A549 (cell line): Measurements from ENCODE around the gene RRBP1. TPM values are rescaled to one million over a fixed set of nuclear protein-coding genes. Genes with fewer than 3 reads are reported as not detected.

ENCODE experiments used
- ATAC-seq, 2 experiments: fragments of 200-7000 bp in 1 of 2; fragments of >200 bp in 1 of 2; cut with Nextera tagmentation in 1 of 2; cut with Tn5 transposase in 1 of 2; 3 replicates each; pipeline versions ENCODE4 v1.8.0 to v1.9.1; 2018 to 2020; ENCODE audit warnings: mild to moderate bottlenecking in 1 of 2, moderate library complexity in 1 of 2
- CTCF ChIA-PET: fragments of 300-600 bp; sonication (Branson Sonifier 250); formaldehyde crosslinking; extraction: SDS; loops from one replicate; lab custom pipeline; 2021; ENCODE audit warnings: antibody characterized with exemption, inconsistent platforms; lab: Yijun Ruan, JAX
- POLR2A ChIA-PET: fragments of 350-600 bp; formaldehyde crosslinking; extraction: SDS; loops from one replicate; lab custom pipeline; 2021; ENCODE audit warnings: antibody characterized with exemption, inconsistent platforms; lab: Yijun Ruan, JAX
- DNase-seq, 2 experiments: peaks; one replicate each; pipeline versions ENCODE4 v3.0.0 to v3.0.0-alpha.2; 2011 to 2016; ENCODE audit warnings: low read depth in 1 of 2, low spot score in 1 of 2
- FAIRE-seq: peaks from 2 replicates; lab custom pipeline; 2011; peaks lifted over from hg19 to GRCh38; lab: Jason Lieb, UNC
- H3K27ac ChIP-seq, 2 experiments: fragments of >200 bp; sonication (Bioruptor Twin); formaldehyde crosslinking; 3 replicates each; pipeline ENCODE4 v1.5.1; 2016 to 2017
- H3K4me1 ChIP-seq: fragments of >200 bp; sonication (Bioruptor Twin); formaldehyde crosslinking; 3 replicates; pipeline ENCODE4 v1.6.1; 2016
- H3K4me2 ChIP-seq: fragments of >200 bp; sonication (Bioruptor Twin); formaldehyde crosslinking; 3 replicates; pipeline ENCODE4 v1.6.1; 2016
- H3K4me3 ChIP-seq: fragments of >200 bp; sonication (Bioruptor Twin); formaldehyde crosslinking; 3 replicates; pipeline ENCODE4 v1.5.1; 2016
- H3K9me3 ChIP-seq: fragments of >200 bp; sonication (Bioruptor Twin); formaldehyde crosslinking; 3 replicates; pipeline ENCODE4 v1.6.1; 2016
- BCL3 ChIP-seq: fragments of >200 bp; sonication (Bioruptor Twin); formaldehyde crosslinking; IDR thresholded peaks from 3 replicates; pipeline ENCODE4 v1.6.1; 2016
- CEBPB ChIP-seq, 2 experiments: fragments of >200 bp in 1 of 2; sonication (Bioruptor Twin) in 1 of 2; formaldehyde crosslinking in 1 of 2; IDR thresholded peaks; 2 replicates each; pipeline ENCODE4 v1.6.1; 2012 to 2016
- CHD4 ChIP-seq: fragments of 200-600 bp; sonication (generic); IDR thresholded peaks from 2 replicates; pipeline ENCODE4 v1.6.1; 2016; ENCODE audit warnings: antibody characterized with exemption, mild to moderate bottlenecking, borderline replicate concordance
- CTCF ChIP-seq: fragments of >200 bp; sonication (Bioruptor Twin); formaldehyde crosslinking; IDR thresholded peaks from 3 replicates; pipeline ENCODE4 v1.5.1; 2016
- E2F6 ChIP-seq: IDR thresholded peaks from 2 replicates; pipeline ENCODE4 v1.6.1; 2012; ENCODE audit warnings: low read depth, borderline replicate concordance
- ELK1 ChIP-seq: fragments of 150-350 bp; IDR thresholded peaks from 2 replicates; pipeline ENCODE4 v1.6.1; 2014; ENCODE audit warnings: low read depth, mild to moderate bottlenecking, low read length
- EP300 ChIP-seq, 2 experiments: fragments of >200 bp; sonication (Bioruptor Twin); formaldehyde crosslinking; IDR thresholded peaks; 2 replicates in 1 of 2; 3 replicates in 1 of 2; pipeline ENCODE4 v1.6.1; 2016 to 2017
- ESRRA ChIP-seq: fragments of 150-350 bp; IDR thresholded peaks from 2 replicates; pipeline ENCODE4 v1.6.1; 2014; ENCODE audit warnings: mild to moderate bottlenecking, low read length, borderline replicate concordance
- GATA3 ChIP-seq: IDR thresholded peaks from 2 replicates; pipeline ENCODE4 v1.6.1; 2012; ENCODE audit warnings: borderline replicate concordance
- MAFK ChIP-seq: fragments of 450-650 bp; IDR thresholded peaks from 2 replicates; pipeline ENCODE4 v1.6.1; 2014; ENCODE audit not compliant: partially characterized antibody
- MAX ChIP-seq: IDR thresholded peaks from 2 replicates; pipeline ENCODE4 v1.6.1; 2012
- MAZ ChIP-seq: fragments of 150-350 bp; IDR thresholded peaks from 2 replicates; pipeline ENCODE4 v1.6.1; 2014; ENCODE audit warnings: antibody characterized with exemption, low read depth, low read length, borderline replicate concordance
- NPAS2 ChIP-seq: fragments of 250-450 bp; sonication (Bioruptor Pico); IDR thresholded peaks from 2 replicates; pipeline ENCODE4 v1.8.0; 2022; ENCODE audit warnings: mild to moderate bottlenecking, moderate library complexity, borderline replicate concordance
- PBX3 ChIP-seq: IDR thresholded peaks from 2 replicates; pipeline ENCODE4 v1.6.1; 2012
- PHF8 ChIP-seq: fragments of 200-600 bp; sonication (generic); IDR thresholded peaks from 2 replicates; pipeline ENCODE4 v1.6.1; 2016; ENCODE audit warnings: low read depth, mild to moderate bottlenecking, antibody characterized with exemption, moderate library complexity, borderline replicate concordance
- POLR2A ChIP-seq: IDR thresholded peaks from 2 replicates; pipeline ENCODE4 v1.6.1; 2012; ENCODE audit warnings: mild to moderate bottlenecking, low read length
- SMC3 ChIP-seq: fragments of >200 bp; sonication (Bioruptor Twin); formaldehyde crosslinking; IDR thresholded peaks from 3 replicates; pipeline ENCODE4 v1.6.1; 2018; ENCODE audit warnings: inconsistent platforms
- TFCP2L1 ChIP-seq: fragments of 250-450 bp; sonication (Bioruptor Pico); IDR thresholded peaks from 2 replicates; pipeline ENCODE4 v1.5.0; 2021; ENCODE audit warnings: mild to moderate bottlenecking
- USF2 ChIP-seq: fragments of 450-650 bp; IDR thresholded peaks from 2 replicates; pipeline ENCODE4 v1.6.1; 2014; ENCODE audit warnings: antibody characterized with exemption
- ZNF302 ChIP-seq: fragments of 250-450 bp; sonication (Bioruptor Pico); IDR thresholded peaks from 2 replicates; pipeline ENCODE4 v1.9.0; 2021; ENCODE audit warnings: inconsistent platforms, mild to moderate bottlenecking, moderate library complexity
- WGBS: methylation state at CpG from one replicate; pipeline ENCODE4 v1.1.6; 2017; ENCODE audit errors: missing lambda C conversion rate; 5-methylcytosine and 5-hydroxymethylcytosine counted together
- polyA plus RNA-seq, 4 experiments: library from polyadenylated mRNA; depleted of rRNA in 3 of 4; stranded (reverse); fragments of >200 nt; fragmentation: RNase III in 1 of 4; extraction: RNeasy Plus Mini Kit Qiagen cat#74134 plus additional on column Dnase treatment in 1 of 4; gene quantifications; 2 replicates in 3 of 4; 3 replicates in 1 of 4; pipeline ENCODE4 v1.2.3, GENCODE V29; 2011 to 2017

Gene RRBP1
- polyA plus RNA-seq, 2 of the 4 experiments (the other 2 are of a cell fraction): 51.6 to 79.6 TPM

GRCh38 chr20:17704589-17705317, 22.7 kb upstream of the RRBP1 start:
- ChIA-PET CTCF (no interaction called here), POLR2A (no interaction called here)
- ATAC-seq (peak in 1 of 2 experiments; percentile 49; a peak in 3 of 6 replicates), DNase-seq (no peak), FAIRE-seq (no peak)
- no peak overlapping the region for H3K4me3 ChIP-seq
- no peak overlapping the region for H3K4me2 ChIP-seq
- H3K4me1 ChIP-seq: no peaks in the 10 kb centered on the region
- TF ChIP-seq USF2 (peak; percentile 72), ESRRA (no peak)
- 84% methylated on average over 5 of the region's 5 CpGs for WGBS
- no peaks in the 10 kb centered on the region for H3K9me3 ChIP-seq
- H3K27ac ChIP-seq: no peak overlapping the region

GRCh38 chr20:17701826-17702225, 19.8 kb upstream of the RRBP1 start:
- H3K4me1 ChIP-seq: no peaks in the 10 kb centered on the region
- ATAC-seq (no peak), DNase-seq (no peak), FAIRE-seq (no peak)
- H3K27ac ChIP-seq: no peak overlapping the region
- ChIA-PET CTCF (interaction anchor here (0.6 to 3.8 kb wide), 4 partner anchors 8 to 269 kb away, joined by 3 to 18 read pairs (median 7); partner anchors contain the start of gene RRBP1), POLR2A (no interaction called here)
- no peak overlapping the region for H3K4me3 ChIP-seq
- H3K9me3 ChIP-seq: no peaks in the 10 kb centered on the region
- no peak overlapping the region for H3K4me2 ChIP-seq
- WGBS: 53% methylated on average over 4 of the region's 4 CpGs
- TF ChIP-seq ESRRA (no peak), GATA3 (no peak), SMC3 (no peak), E2F6 (no peak), CTCF (no peak), TFCP2L1 (no peak), MAX (no peak), EP300 (IDR thresholded peaks at IDR 0.05) (no peak), CEBPB (IDR thresholded peaks at IDR 0.05) (no peak), PHF8 (no peak), ELK1 (no peak), BCL3 (no peak)

GRCh38 chr20:17700637-17701036, 18.6 kb upstream of the RRBP1 start:
- TF ChIP-seq CTCF (no peak), CHD4 (no peak), E2F6 (no peak), MAZ (no peak), POLR2A (no peak), PBX3 (no peak), NPAS2 (CRISPR knock-in tag) (no peak), MAFK (no peak), ZNF302 (no peak)
- Histone ChIP-seq H3K4me1 (no peaks in the 10 kb centered on the region), H3K4me2 (no peak overlapping the region), H3K4me3 (no peak overlapping the region), H3K9me3 (no peaks in the 10 kb centered on the region), H3K27ac (no peak overlapping the region)
- CTCF ChIA-PET: interaction anchor here (0.8 to 3.8 kb wide), 5 partner anchors 9 to 197 kb away, joined by 3 to 18 read pairs (median 10); partner anchors contain the start of gene RRBP1
- POLR2A ChIA-PET: no interaction called here
- no peak for DNase-seq
- WGBS: 37% methylated on average over 7 of the region's 7 CpGs
- no peak for FAIRE-seq
- ATAC-seq: no peak
